Caco-2 (cell line): ENCODE results near the gene STARD10. TPM values are rescaled to one million over a fixed set of nuclear protein-coding genes. Genes with fewer than 3 reads are reported as not detected.

Experiments used
- BruUV-seq: library from RNA; stranded (reverse); fragments of 400-500 nt; replicated peaks from 2 replicates; lab custom pipeline; 2021; lab: Mats Ljungman, UMichigan
- CTCF ChIA-PET: fragments of 300-600 bp; sonication (Branson Sonifier 250); formaldehyde crosslinking; loops from one replicate; lab custom pipeline; 2022; ENCODE audit warnings: antibody characterized with exemption; lab: Charles Lee
- POLR2A ChIA-PET: fragments of 300-600 bp; sonication (Branson Sonifier 250); formaldehyde crosslinking; loops from one replicate; lab custom pipeline; 2022; ENCODE audit warnings: antibody characterized with exemption; lab: Charles Lee
- DNase-seq, 2 experiments: peaks; one replicate each; pipeline versions ENCODE4 v3.0.0 to v3.0.0-alpha.2; 2020 to 2022
- H3K27me3 ChIP-seq: replicated peaks from 2 replicates; pipeline ENCODE4 v1.6.0; 2011; ENCODE audit warnings: low read length; ENCODE audit not compliant: control insufficient read depth, insufficient read depth
- H3K36me3 ChIP-seq: 2 replicates; pipeline ENCODE4 v1.5.1; 2011; ENCODE audit warnings: low read length; ENCODE audit not compliant: control insufficient read depth, insufficient read depth
- H3K4me1 ChIP-seq: fragments of 250-450 bp; sonication (Bioruptor Pico); 2 replicates; pipeline ENCODE4 v1.5.1; 2020; ENCODE audit warnings: mild to moderate bottlenecking
- H3K4me3 ChIP-seq: 2 replicates; pipeline ENCODE4 v1.5.1; 2011; ENCODE audit warnings: low read depth, mild to moderate bottlenecking, control low read depth, low read length
- H3K9me3 ChIP-seq: fragments of 250-450 bp; sonication (Bioruptor Pico); 2 replicates; pipeline ENCODE4 v1.5.1; 2020; ENCODE audit warnings: mild to moderate bottlenecking, moderate library complexity
- H3K27ac Mint-ChIP-seq: one replicate; pipeline ENCODE4 v1.8.0; 2022; ENCODE audit warnings: mixed read lengths; ENCODE audit not compliant: unreplicated experiment
- H3K27me3 Mint-ChIP-seq: one replicate; pipeline ENCODE4 v1.8.0; 2022; ENCODE audit warnings: mixed read lengths; ENCODE audit not compliant: insufficient read depth, unreplicated experiment
- H3K36me3 Mint-ChIP-seq: one replicate; pipeline ENCODE4 v1.8.0; 2022; ENCODE audit warnings: mild to moderate bottlenecking, mixed read lengths; ENCODE audit not compliant: insufficient read depth, unreplicated experiment
- H3K4me1 Mint-ChIP-seq: one replicate; pipeline ENCODE4 v1.8.0; 2022; ENCODE audit warnings: low read depth, mixed read lengths; ENCODE audit not compliant: unreplicated experiment
- H3K4me3 Mint-ChIP-seq: one replicate; pipeline ENCODE4 v1.8.0; 2022; ENCODE audit warnings: mild to moderate bottlenecking, moderate library complexity, mixed read lengths; ENCODE audit not compliant: unreplicated experiment
- H3K9me3 Mint-ChIP-seq: one replicate; pipeline ENCODE4 v1.8.0; 2022; ENCODE audit warnings: mixed read lengths; ENCODE audit not compliant: unreplicated experiment
- intact Hi-C: fragments of 100-400 bp; cut with micrococcal nuclease; formaldehyde crosslinking; loops from one replicate; pipeline ENCODE4 v1.10.0; 2022; ENCODE audit not compliant: unreplicated experiment
- total RNA-seq: library from RNA; stranded (reverse); gene quantifications from 2 replicates; pipeline ENCODE4 v1.2.3, GENCODE V29; 2022
- TF ChIP-seq, protein P1 (sequence below), 2 experiments: fragments of 200-600 bp in 1 of 2; IDR thresholded peaks; 1 replicate in 1 of 2; 2 replicates in 1 of 2; pipeline versions ENCODE4 v1.5.1 to v1.8.0; 2011 to 2022; ENCODE audit warnings: antibody characterized with exemption in 1 of 2, control low read depth in 1 of 2, inconsistent platforms in 1 of 2, low read depth in 1 of 2, low read length in 1 of 2, mild to moderate bottlenecking in 1 of 2, moderate library complexity in 1 of 2; ENCODE audit not compliant: insufficient read depth in 1 of 2, severe bottlenecking in 1 of 2, unreplicated experiment in 1 of 2

Gene STARD10
- total RNA-seq, 1 experiment from 2014 or later, result 492 TPM

DNA sequence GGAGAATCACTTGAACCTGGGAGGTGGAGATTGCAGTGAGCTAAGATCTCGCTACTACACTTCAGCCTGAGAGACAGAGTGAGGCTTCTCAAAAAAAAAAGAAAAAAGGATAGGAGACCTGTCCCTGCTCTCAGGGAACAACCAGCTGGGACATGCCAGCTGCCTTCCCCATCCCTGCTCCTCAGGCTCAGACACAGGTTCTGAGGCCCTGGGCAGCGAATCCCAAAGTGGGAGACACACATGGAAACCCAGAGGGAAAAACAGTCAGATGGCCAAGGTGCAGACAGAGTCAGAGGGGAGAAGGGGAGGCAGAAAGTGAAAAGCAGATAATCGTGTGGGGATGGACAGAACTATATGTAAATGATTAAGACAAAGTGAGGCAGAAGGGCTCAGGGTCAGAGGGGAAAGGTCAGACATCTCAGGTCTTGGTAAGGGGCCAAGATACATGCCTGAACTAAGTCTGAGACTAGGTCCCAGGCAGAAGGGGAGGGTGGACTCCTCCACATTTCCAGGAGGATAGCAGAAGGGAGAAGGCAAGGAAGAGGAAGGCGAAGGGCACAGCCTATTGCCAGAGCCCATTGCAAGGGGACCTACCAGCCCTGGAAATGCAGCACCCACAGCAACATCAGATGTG, 14.2 kb downstream of the STARD10 start:
- Histone ChIP-seq H3K4me1 (peaks cover 75% of the 10 kb centered on the region), H3K27me3 (no peaks in the 10 kb centered on the region), H3K9me3 (no peaks in the 10 kb centered on the region), H3K36me3 (peaks cover 33% of the 10 kb centered on the region), H3K4me3 (peak overlapping the region; percentile 88)
- TF ChIP-seq, protein P1, sequence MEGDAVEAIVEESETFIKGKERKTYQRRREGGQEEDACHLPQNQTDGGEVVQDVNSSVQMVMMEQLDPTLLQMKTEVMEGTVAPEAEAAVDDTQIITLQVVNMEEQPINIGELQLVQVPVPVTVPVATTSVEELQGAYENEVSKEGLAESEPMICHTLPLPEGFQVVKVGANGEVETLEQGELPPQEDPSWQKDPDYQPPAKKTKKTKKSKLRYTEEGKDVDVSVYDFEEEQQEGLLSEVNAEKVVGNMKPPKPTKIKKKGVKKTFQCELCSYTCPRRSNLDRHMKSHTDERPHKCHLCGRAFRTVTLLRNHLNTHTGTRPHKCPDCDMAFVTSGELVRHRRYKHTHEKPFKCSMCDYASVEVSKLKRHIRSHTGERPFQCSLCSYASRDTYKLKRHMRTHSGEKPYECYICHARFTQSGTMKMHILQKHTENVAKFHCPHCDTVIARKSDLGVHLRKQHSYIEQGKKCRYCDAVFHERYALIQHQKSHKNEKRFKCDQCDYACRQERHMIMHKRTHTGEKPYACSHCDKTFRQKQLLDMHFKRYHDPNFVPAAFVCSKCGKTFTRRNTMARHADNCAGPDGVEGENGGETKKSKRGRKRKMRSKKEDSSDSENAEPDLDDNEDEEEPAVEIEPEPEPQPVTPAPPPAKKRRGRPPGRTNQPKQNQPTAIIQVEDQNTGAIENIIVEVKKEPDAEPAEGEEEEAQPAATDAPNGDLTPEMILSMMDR (IDR thresholded peaks at IDR 0.05; ENCODE audit: insufficient read depth in 1 of 2, low read depth in 1 of 2, low read length in 1 of 2, severe bottlenecking in 1 of 2, unreplicated experiment in 1 of 2), result no peak
- peaks cover 51% of the 10 kb centered on the region for H3K36me3 Mint-ChIP-seq
- peak overlapping the region; percentile 88 for H3K27ac Mint-ChIP-seq
- intact Hi-C loops, result loop anchor here (1.0 to 5.0 kb wide), 3 partner anchors 13 to 33 kb away; partner anchors contain the start of gene ATG16L2
- peaks cover 63% of the 10 kb centered on the region for H3K4me1 Mint-ChIP-seq
- ChIA-PET POLR2A (interaction anchor here (0.6 to 1.0 kb wide), 4 partner anchors 10 to 528 kb away, joined by 3 to 6 read pairs (median 4); no protein-coding TSS in a partner anchor), CTCF (interaction anchor here (0.6 to 7.9 kb wide), 7 partner anchors 7 to 556 kb away, joined by 3 to 74 read pairs (median 4); partner anchors contain the start of gene STARD10)
- TSS peak; percentile 22 for BruUV-seq
- H3K9me3 Mint-ChIP-seq, result no peaks in the 10 kb centered on the region
- H3K27me3 Mint-ChIP-seq, result no peaks in the 10 kb centered on the region
- H3K4me3 Mint-ChIP-seq, result peak overlapping the region; percentile 74
- no peak for DNase-seq

DNA sequence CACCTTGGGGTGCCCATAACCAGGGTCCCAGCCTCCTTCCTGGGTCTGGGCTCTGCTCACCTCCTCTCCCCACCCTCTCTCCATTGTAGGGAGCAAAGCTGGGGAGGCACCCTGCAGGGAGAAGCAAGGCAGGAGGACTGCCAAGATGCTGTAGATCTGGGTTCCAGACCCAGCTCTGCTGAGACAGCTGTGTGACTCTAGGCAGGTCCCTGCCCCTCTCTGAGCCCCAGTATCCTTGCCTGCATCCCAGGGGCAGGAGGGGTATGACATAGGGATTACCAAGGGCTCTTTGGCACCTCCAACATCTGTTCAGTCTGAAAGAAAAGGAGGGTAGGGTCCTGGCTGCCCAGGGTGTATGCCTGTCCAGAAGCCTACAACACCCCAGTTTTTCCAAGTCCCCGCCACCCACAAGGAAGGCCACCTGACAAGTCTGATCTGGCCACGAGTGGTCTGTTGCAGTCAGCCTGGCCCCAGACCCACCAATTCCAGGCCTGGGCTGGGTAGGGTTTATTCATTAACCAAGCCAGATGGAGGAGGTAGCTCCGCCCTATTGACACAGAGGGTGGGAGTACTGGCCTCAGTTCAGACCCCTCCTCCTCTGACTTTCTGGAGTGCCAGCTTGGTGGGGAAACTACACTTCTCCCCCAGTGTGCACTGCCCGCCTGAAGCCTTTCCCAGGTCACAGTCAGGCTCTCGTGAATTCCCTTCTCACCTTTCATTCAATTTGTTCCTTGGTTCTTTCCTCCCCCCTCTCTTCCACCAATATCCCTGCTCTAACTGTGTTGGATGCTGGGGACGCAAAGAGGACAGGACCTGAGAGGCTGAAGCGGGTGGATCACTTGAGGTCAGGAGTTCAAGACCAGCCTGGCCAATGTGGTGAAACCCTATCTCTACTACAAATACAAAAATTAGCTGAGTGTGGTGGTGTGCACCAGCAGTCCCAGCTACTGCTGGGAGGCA, 15.0 kb downstream of the STARD10 start:
- TSS peak; percentile 25 for BruUV-seq
- Mint-ChIP-seq H3K27ac (peak overlapping the region; percentile 88), H3K36me3 (peaks cover 54% of the 10 kb centered on the region), H3K9me3 (no peaks in the 10 kb centered on the region), H3K27me3 (no peaks in the 10 kb centered on the region), H3K4me3 (peak overlapping the region; percentile 74), H3K4me1 (peaks cover 62% of the 10 kb centered on the region)
- H3K36me3 ChIP-seq, result peaks cover 35% of the 10 kb centered on the region
- peak; percentile 85 to 89 for DNase-seq
- TF ChIP-seq, protein P1 (IDR thresholded peaks at IDR 0.05; ENCODE audit: insufficient read depth in 1 of 2, low read depth in 1 of 2, low read length in 1 of 2, severe bottlenecking in 1 of 2, unreplicated experiment in 1 of 2), result no peak
- H3K27me3 ChIP-seq, result no peaks in the 10 kb centered on the region
- H3K4me3 ChIP-seq, result peak overlapping the region; percentile 88
- peaks cover 67% of the 10 kb centered on the region for H3K4me1 ChIP-seq
- ChIA-PET CTCF (interaction anchor here (0.6 to 7.9 kb wide), 7 partner anchors 8 to 556 kb away, joined by 3 to 74 read pairs (median 4); partner anchors contain the start of gene STARD10), POLR2A (interaction anchor here (0.6 to 4.2 kb wide), 5 partner anchors 7 to 529 kb away, joined by 3 to 33 read pairs (median 4); no protein-coding TSS in a partner anchor)
- no peaks in the 10 kb centered on the region for H3K9me3 ChIP-seq
- intact Hi-C loops, result loop anchor here (1.0 to 5.0 kb wide), 4 partner anchors 7 to 33 kb away; partner anchors contain the start of gene ATG16L2
